HCT116 (cell line): ENCODE data around the gene SLC25A21. TPM values are rescaled to one million over a fixed set of nuclear protein-coding genes. Genes with fewer than 3 reads are reported as not detected.

Experiments
- ATAC-seq: fragments of 200-7000 bp; cut with Tn5 transposase; 2 replicates; pipeline ENCODE4 v1.9.1; 2020; ENCODE audit warnings: mild to moderate bottlenecking, moderate library complexity
- BruUV-seq: library from RNA; stranded (reverse); fragments of 400-500 nt; replicated peaks from 2 replicates; lab custom pipeline; 2021; lab: Mats Ljungman, UMichigan
- CTCF ChIA-PET: fragments of 300-600 bp; sonication (Branson Sonifier 250); formaldehyde crosslinking; loops from one replicate; lab custom pipeline; 2021; ENCODE audit warnings: antibody characterized with exemption; lab: Charles Lee
- POLR2A ChIA-PET: fragments of 300-600, 350-600 bp; sonication (Branson Sonifier 250); formaldehyde crosslinking; loops from one replicate; lab custom pipeline; 2021; ENCODE audit warnings: antibody characterized with exemption; lab: Charles Lee
- RAD21 ChIA-PET, 2 experiments: fragments of 300-600 bp; sonication (Branson Sonifier 250); formaldehyde crosslinking; loops; one replicate each; lab custom pipeline; 2023; ENCODE audit warnings: low total read pairs in 2 of 2; ENCODE audit not compliant: uncharacterized antibody in 2 of 2, unreplicated experiment in 2 of 2, low non-redundant PET in 1 of 2; lab: Charles Lee
- DNase-seq: peaks from one replicate; pipeline ENCODE4 v3.0.0-alpha.2; 2010; ENCODE audit warnings: low read depth, low spot score
- H2AFZ ChIP-seq: fragments of 200-600 bp; shearing (Covaris generic), sonication (generic); 2 replicates; pipeline ENCODE4 v1.6.1; 2017; ENCODE audit warnings: low read depth, mixed run types, mixed read lengths, antibody characterized with exemption, low read length; ENCODE audit not compliant: poor library complexity, severe bottlenecking
- H3K27ac ChIP-seq: 2 replicates; pipeline ENCODE4 v1.5.1; 2012; ENCODE audit warnings: low read depth, low read length
- H3K27me3 ChIP-seq: fragments of 200-600 bp; sonication (generic); 2 replicates; pipeline ENCODE4 v1.6.1; 2016; ENCODE audit warnings: mixed run types, low read length, mixed read lengths; ENCODE audit not compliant: insufficient read depth
- H3K36me3 ChIP-seq, 2 experiments: fragments of 200-500 bp in 1 of 2; fragments of 200-600 bp in 1 of 2; sonication (Bioruptor generic) in 1 of 2; sonication (generic) in 1 of 2; 2 replicates each; pipeline versions ENCODE4 v1.5.1 to v1.6.1; 2014 to 2016; ENCODE audit warnings: low read length in 2 of 2, inconsistent platforms in 1 of 2, mixed read lengths in 1 of 2, mixed run types in 1 of 2; ENCODE audit not compliant: insufficient read depth in 2 of 2, control insufficient read depth in 1 of 2
- H3K4me1 ChIP-seq, 2 experiments: fragments of 200-600 bp in 1 of 2; sonication (generic) in 1 of 2; 2 replicates each; pipeline versions ENCODE4 v1.5.1 to v1.6.1; 2012 to 2017; ENCODE audit warnings: low read length in 2 of 2, inconsistent platforms in 1 of 2, mild to moderate bottlenecking in 1 of 2, mixed read lengths in 1 of 2, mixed run types in 1 of 2, moderate library complexity in 1 of 2; ENCODE audit not compliant: insufficient read depth in 2 of 2, control insufficient read depth in 1 of 2
- H3K4me2 ChIP-seq: fragments of 200-600 bp; sonication (generic); 2 replicates; pipeline ENCODE4 v1.6.1; 2017; ENCODE audit warnings: mixed run types, low read length, mixed read lengths
- H3K4me3 ChIP-seq, 2 experiments: fragments of 200-600 bp in 1 of 2; sonication (generic) in 1 of 2; replicated peaks in 1 of 2; 2 replicates each; pipeline ENCODE4 v1.5.1; 2011 to 2016; ENCODE audit warnings: low read length in 2 of 2, control low read depth in 1 of 2, low read depth in 1 of 2, mild to moderate bottlenecking in 1 of 2, mixed read lengths in 1 of 2, mixed run types in 1 of 2
- H3K79me2 ChIP-seq: fragments of 200-600 bp; sonication (generic); 2 replicates; pipeline ENCODE4 v1.6.1; 2017; ENCODE audit warnings: mild to moderate bottlenecking, mixed run types, low read length, moderate library complexity, mixed read lengths; ENCODE audit not compliant: insufficient read depth
- H3K9ac ChIP-seq: fragments of 200-600 bp; sonication (generic); 2 replicates; pipeline ENCODE4 v1.6.1; 2016; ENCODE audit warnings: low read length, mixed read lengths
- H3K9me2 ChIP-seq: fragments of 200-600 bp; sonication (generic), shearing (Covaris generic); 2 replicates; pipeline ENCODE4 v1.6.1; 2017; ENCODE audit warnings: mixed run types, mild to moderate bottlenecking, moderate library complexity; ENCODE audit not compliant: insufficient read depth
- H3K9me3 ChIP-seq, 2 experiments: fragments of 200-500 bp in 1 of 2; fragments of 200-600 bp in 1 of 2; sonication (Bioruptor generic) in 1 of 2; sonication (generic) in 1 of 2; 2 replicates each; pipeline ENCODE4 v1.6.1; 2014 to 2017; ENCODE audit warnings: low read length in 2 of 2, mixed read lengths in 2 of 2, inconsistent platforms in 1 of 2, low read depth in 1 of 2, mild to moderate bottlenecking in 1 of 2, mixed run types in 1 of 2, moderate library complexity in 1 of 2; ENCODE audit not compliant: control insufficient read depth in 1 of 2, insufficient read depth in 1 of 2
- H4K20me1 ChIP-seq: fragments of 200-600 bp; sonication (generic), shearing (Covaris generic); 2 replicates; pipeline ENCODE4 v1.6.1; 2017; ENCODE audit warnings: mixed run types, mild to moderate bottlenecking, moderate library complexity; ENCODE audit not compliant: insufficient read depth
- CBX3 ChIP-seq: IDR thresholded peaks from 2 replicates; pipeline ENCODE4 v1.6.1; 2012; ENCODE audit warnings: low read depth
- CEBPB ChIP-seq: IDR thresholded peaks from 2 replicates; pipeline ENCODE4 v1.6.1; 2012; ENCODE audit warnings: low read depth
- EGR1 ChIP-seq: IDR thresholded peaks from 2 replicates; pipeline ENCODE4 v1.6.1; 2012; ENCODE audit warnings: low read depth
- ELF1 ChIP-seq: IDR thresholded peaks from 2 replicates; pipeline ENCODE4 v1.6.1; 2012; ENCODE audit warnings: low read depth, borderline replicate concordance
- FOSL1 ChIP-seq: IDR thresholded peaks from 2 replicates; pipeline ENCODE4 v1.6.1; 2012; ENCODE audit warnings: low read depth
- JUND ChIP-seq: IDR thresholded peaks from 2 replicates; pipeline ENCODE4 v1.6.1; 2012
- POLR2A ChIP-seq: IDR thresholded peaks from 2 replicates; pipeline ENCODE4 v1.7.0; 2011; ENCODE audit warnings: borderline replicate concordance; ENCODE audit not compliant: insufficient read depth, insufficient read length; ENCODE audit errors: extremely low read depth
- RAD21 ChIP-seq: IDR thresholded peaks from 2 replicates; pipeline ENCODE4 v1.6.1; 2012; ENCODE audit warnings: low read depth, mild to moderate bottlenecking
- SRF ChIP-seq: IDR thresholded peaks from 2 replicates; pipeline ENCODE4 v1.6.1; 2012; ENCODE audit warnings: low read depth
- TCF7L2 ChIP-seq: IDR thresholded peaks from 2 replicates; pipeline ENCODE4 v1.7.0; 2011; ENCODE audit warnings: borderline replicate concordance, inconsistent platforms; ENCODE audit not compliant: insufficient read depth, insufficient read length; ENCODE audit errors: extremely low read depth
- ZFX ChIP-seq: fragments of 450-650 bp; IDR thresholded peaks from 2 replicates; pipeline ENCODE4 v1.6.1; 2017
- ZNF274 ChIP-seq: fragments of 200-500 bp; sonication (Bioruptor generic); IDR thresholded peaks from 2 replicates; pipeline ENCODE4 v1.6.1; 2014; ENCODE audit warnings: mild to moderate bottlenecking, low read depth, low read length, inconsistent platforms
- intact Hi-C: fragments of 100-400 bp; cut with micrococcal nuclease; formaldehyde crosslinking; loops from 2 replicates; pipeline ENCODE4 v1.10.0; 2022
- total RNA-seq: library from RNA; stranded (reverse); gene quantifications from one replicate; pipeline ENCODE4 v1.2.1, GENCODE V29; 2021; ENCODE audit not compliant: unreplicated experiment
- TF ChIP-seq, protein P1 (sequence below): IDR thresholded peaks from 2 replicates; pipeline ENCODE4 v1.6.1; 2012
- TF ChIP-seq, protein P2 (sequence below): IDR thresholded peaks from 2 replicates; pipeline ENCODE4 v1.6.1; 2011; ENCODE audit warnings: mild to moderate bottlenecking, low read length, moderate library complexity; ENCODE audit not compliant: insufficient replicate concordance; ENCODE audit errors: extremely low read depth
- TF ChIP-seq, protein P3 (sequence below), 3 experiments: fragments of 200-600 bp in 1 of 3; sonication (generic) in 1 of 3; IDR thresholded peaks in 2 of 3; conservative IDR thresholded peaks in 1 of 3; 2 replicates each; pipeline ENCODE4 v1.5.1; 2012 to 2017; ENCODE audit warnings: low read depth in 2 of 3, low read length in 2 of 3, antibody characterized with exemption in 1 of 3, borderline replicate concordance in 1 of 3, control low read depth in 1 of 3, mild to moderate bottlenecking in 1 of 3, mixed read lengths in 1 of 3, mixed run types in 1 of 3, moderate library complexity in 1 of 3; ENCODE audit not compliant: insufficient read depth in 1 of 3

The SLC25A21 gene
- total RNA-seq, 1 experiment from 2014 or later: 3.5 TPM

DNA sequence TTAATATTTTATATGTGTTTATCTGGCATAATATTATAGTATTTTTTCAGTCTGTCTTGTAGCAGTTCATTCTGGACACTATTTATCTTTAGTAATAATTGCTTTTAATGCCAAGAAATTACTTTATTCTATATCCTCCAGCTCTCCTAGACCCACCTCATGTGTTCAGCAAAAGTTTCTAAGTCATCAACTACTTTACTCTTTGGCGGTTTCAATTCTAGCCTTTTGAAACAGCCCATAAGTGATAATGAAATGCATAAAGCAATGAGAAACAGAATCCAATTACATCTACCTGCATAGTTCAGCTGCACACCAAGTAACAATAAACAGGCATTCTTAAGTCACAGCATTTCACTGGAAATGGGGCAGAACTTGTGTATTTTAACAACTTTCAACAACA, 225.5 kb downstream of the SLC25A21 start:
- no peak overlapping the region for H2AFZ ChIP-seq
- no peaks in the 10 kb centered on the region for H3K27me3 ChIP-seq
- H3K36me3 ChIP-seq: no peaks in the 10 kb centered on the region
- ChIA-PET RAD21 (no interaction called here), POLR2A (no interaction called here), CTCF (no interaction called here)
- no TSS peak for BruUV-seq
- no peak overlapping the region for H3K4me3 ChIP-seq
- no peak for DNase-seq
- no peak overlapping the region for H3K27ac ChIP-seq
- no peak for ATAC-seq
- H3K9me3 ChIP-seq: no peaks in the 10 kb centered on the region
- H4K20me1 ChIP-seq: no peaks in the 10 kb centered on the region
- H3K4me1 ChIP-seq: peaks cover 0 to 4% of the 10 kb centered on the region in 2 experiments; a peak in 1 of 4 replicates
- no peaks in the 10 kb centered on the region for H3K9me2 ChIP-seq
- no peak overlapping the region for H3K9ac ChIP-seq
- TF ChIP-seq ZFX (no peak), JUND (no peak), RAD21 (no peak), EGR1 (no peak), SRF (no peak), POLR2A (no peak)
- TF ChIP-seq, protein P1, sequence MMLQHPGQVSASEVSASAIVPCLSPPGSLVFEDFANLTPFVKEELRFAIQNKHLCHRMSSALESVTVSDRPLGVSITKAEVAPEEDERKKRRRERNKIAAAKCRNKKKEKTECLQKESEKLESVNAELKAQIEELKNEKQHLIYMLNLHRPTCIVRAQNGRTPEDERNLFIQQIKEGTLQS: no peak
- no peak overlapping the region for H3K4me2 ChIP-seq
- no peaks in the 10 kb centered on the region for H3K79me2 ChIP-seq
- intact Hi-C loops: no loop called here

DNA sequence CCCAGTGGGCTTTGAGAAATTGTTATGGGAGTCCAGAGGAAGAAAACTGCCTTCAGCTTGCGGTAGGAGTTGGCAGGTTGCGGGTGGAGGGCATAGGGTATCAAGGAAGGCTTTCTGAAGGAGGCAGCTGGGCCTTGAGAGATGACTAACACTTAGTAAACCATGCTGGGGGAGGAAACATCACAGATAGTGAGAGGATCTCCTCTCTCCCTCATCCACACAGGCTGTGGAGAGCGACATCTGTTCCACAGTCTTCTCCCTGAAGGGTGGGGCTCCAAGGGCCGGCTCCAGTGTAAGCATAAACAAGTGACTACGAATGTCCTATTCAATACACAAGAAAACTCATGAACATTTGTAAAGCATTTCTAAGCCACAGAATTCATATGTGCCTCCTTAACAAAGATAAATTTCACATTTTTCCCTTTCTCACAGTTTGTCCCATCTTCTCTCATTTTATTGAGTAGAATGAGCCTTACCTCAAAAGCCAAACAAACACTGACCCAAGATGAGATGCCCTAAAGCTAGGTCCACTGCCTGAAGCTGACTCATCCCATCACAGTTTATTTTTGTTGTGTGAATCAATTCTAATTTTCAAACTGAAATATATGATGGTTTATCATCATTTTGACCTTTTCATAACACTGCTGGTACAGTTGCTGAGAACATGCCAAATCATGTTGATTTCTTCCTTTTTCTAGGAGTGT, 227.9 kb downstream of the SLC25A21 start:
- H2AFZ ChIP-seq: no peak overlapping the region
- H3K4me3 ChIP-seq: no peak overlapping the region
- H3K9me2 ChIP-seq: no peaks in the 10 kb centered on the region
- no peak for ATAC-seq
- POLR2A ChIA-PET: no interaction called here
- no peak overlapping the region for H3K9ac ChIP-seq
- H3K79me2 ChIP-seq: no peaks in the 10 kb centered on the region
- peaks cover 0 to 4% of the 10 kb centered on the region in 2 experiments; a peak in 1 of 4 replicates for H3K4me1 ChIP-seq
- no peak for TF ChIP-seq CEBPB
- no peak for TF ChIP-seq ZNF274
- TF ChIP-seq, protein P2, sequence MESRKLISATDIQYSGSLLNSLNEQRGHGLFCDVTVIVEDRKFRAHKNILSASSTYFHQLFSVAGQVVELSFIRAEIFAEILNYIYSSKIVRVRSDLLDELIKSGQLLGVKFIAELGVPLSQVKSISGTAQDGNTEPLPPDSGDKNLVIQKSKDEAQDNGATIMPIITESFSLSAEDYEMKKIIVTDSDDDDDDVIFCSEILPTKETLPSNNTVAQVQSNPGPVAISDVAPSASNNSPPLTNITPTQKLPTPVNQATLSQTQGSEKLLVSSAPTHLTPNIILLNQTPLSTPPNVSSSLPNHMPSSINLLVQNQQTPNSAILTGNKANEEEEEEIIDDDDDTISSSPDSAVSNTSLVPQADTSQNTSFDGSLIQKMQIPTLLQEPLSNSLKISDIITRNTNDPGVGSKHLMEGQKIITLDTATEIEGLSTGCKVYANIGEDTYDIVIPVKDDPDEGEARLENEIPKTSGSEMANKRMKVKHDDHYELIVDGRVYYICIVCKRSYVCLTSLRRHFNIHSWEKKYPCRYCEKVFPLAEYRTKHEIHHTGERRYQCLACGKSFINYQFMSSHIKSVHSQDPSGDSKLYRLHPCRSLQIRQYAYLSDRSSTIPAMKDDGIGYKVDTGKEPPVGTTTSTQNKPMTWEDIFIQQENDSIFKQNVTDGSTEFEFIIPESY: no peak
- no peak for TF ChIP-seq CBX3
- TF ChIP-seq, protein P3, sequence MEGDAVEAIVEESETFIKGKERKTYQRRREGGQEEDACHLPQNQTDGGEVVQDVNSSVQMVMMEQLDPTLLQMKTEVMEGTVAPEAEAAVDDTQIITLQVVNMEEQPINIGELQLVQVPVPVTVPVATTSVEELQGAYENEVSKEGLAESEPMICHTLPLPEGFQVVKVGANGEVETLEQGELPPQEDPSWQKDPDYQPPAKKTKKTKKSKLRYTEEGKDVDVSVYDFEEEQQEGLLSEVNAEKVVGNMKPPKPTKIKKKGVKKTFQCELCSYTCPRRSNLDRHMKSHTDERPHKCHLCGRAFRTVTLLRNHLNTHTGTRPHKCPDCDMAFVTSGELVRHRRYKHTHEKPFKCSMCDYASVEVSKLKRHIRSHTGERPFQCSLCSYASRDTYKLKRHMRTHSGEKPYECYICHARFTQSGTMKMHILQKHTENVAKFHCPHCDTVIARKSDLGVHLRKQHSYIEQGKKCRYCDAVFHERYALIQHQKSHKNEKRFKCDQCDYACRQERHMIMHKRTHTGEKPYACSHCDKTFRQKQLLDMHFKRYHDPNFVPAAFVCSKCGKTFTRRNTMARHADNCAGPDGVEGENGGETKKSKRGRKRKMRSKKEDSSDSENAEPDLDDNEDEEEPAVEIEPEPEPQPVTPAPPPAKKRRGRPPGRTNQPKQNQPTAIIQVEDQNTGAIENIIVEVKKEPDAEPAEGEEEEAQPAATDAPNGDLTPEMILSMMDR (IDR thresholded peaks at IDR 0.05 in 2 of 3, conservative IDR thresholded peaks at IDR 0.05 in 1 of 3; ENCODE audit: borderline replicate concordance in 1 of 3, insufficient read depth in 1 of 3, low read depth in 2 of 3, low read length in 2 of 3): no peak
- TF ChIP-seq POLR2A: no peak
- TF ChIP-seq TCF7L2: no peak
- TF ChIP-seq ELF1: no peak
- no peak for TF ChIP-seq EGR1
- no peak for TF ChIP-seq ZFX
- no peak for TF ChIP-seq FOSL1
- CTCF ChIA-PET: no interaction called here
- H3K4me2 ChIP-seq: no peak overlapping the region
- no TSS peak for BruUV-seq
- RAD21 ChIA-PET: no interaction called here
- intact Hi-C loops: loop anchor here (5.0 kb wide), 1 partner anchor 172 kb away; no protein-coding TSS in a partner anchor
- no peak for DNase-seq
- H3K27me3 ChIP-seq: no peaks in the 10 kb centered on the region
- no peaks in the 10 kb centered on the region for H3K36me3 ChIP-seq
- no peaks in the 10 kb centered on the region for H3K9me3 ChIP-seq
- no peak overlapping the region for H3K27ac ChIP-seq
- no peaks in the 10 kb centered on the region for H4K20me1 ChIP-seq
